HS-27A (cell line): Measurements from ENCODE around the gene CLEC2A.
"Not testable (repeated sequence)": the region's sequence is repeated elsewhere in the genome, so short reads cannot be mapped to it uniquely, and the experiment has no call there.

Experiments
- DNase-seq: peaks from one replicate; pipeline ENCODE4 v3.0.0-alpha.2; 2012; ENCODE audit warnings: low read depth, missing footprints

CLEC2A gene

GRCh38 chr12:9881246-9881645 lies 50.9 kb downstream of the CLEC2A start, which contains the start of gene KLRF2:
KLRF2 (plus strand) TSS chr12:9881489; CDS start chr12:9881596, 107 bp downstream.
- DNase-seq = no peak

- DNase-seq = no peak
Measured at GRCh38 chr12:9880532-9881078, 51.6 kb downstream of the CLEC2A start.

GRCh38 chr12:9876120-9876519 lies 56.0 kb downstream of the CLEC2A start:
- DNase-seq = not testable (repeated sequence)

- DNase-seq = no peak
Measured at GRCh38 chr12:9872742-9873141, 59.4 kb downstream of the CLEC2A start.

- DNase-seq = no peak
Measured at GRCh38 chr12:9872162-9872561, 60.0 kb downstream of the CLEC2A start.

- no peak for DNase-seq
Measured at GRCh38 chr12:9870286-9870866, 61.8 kb downstream of the CLEC2A start.

- DNase-seq = no peak
Measured at GRCh38 chr12:9869307-9870161, 62.6 kb downstream of the CLEC2A start, which contains the start of gene CLEC2B. CLEC2B (minus strand) TSS chr12:9869354.

- DNase-seq = no peak
Measured at GRCh38 chr12:9868951-9869306, 63.2 kb downstream of the CLEC2A start.

GRCh38 chr12:9868311-9868801 lies 63.8 kb downstream of the CLEC2A start:
- DNase-seq = no peak

- DNase-seq = no peak
Measured at GRCh38 chr12:9867531-9867930, 64.6 kb downstream of the CLEC2A start.

- no peak for DNase-seq
Measured at GRCh38 chr12:9866860-9867269, 65.3 kb downstream of the CLEC2A start.

- no peak for DNase-seq
Measured at GRCh38 chr12:9864913-9865675, 67.1 kb downstream of the CLEC2A start.
